ENCODE results near the gene SLIT3.

SLIT3 gene

GRCh38 chr5:168701641-168702040 is 599.3 kb downstream of the SLIT3 start:
- no peak for DNase-seq (ENCODE audit: low read depth)
- TF ChIP-seq, protein P1, sequence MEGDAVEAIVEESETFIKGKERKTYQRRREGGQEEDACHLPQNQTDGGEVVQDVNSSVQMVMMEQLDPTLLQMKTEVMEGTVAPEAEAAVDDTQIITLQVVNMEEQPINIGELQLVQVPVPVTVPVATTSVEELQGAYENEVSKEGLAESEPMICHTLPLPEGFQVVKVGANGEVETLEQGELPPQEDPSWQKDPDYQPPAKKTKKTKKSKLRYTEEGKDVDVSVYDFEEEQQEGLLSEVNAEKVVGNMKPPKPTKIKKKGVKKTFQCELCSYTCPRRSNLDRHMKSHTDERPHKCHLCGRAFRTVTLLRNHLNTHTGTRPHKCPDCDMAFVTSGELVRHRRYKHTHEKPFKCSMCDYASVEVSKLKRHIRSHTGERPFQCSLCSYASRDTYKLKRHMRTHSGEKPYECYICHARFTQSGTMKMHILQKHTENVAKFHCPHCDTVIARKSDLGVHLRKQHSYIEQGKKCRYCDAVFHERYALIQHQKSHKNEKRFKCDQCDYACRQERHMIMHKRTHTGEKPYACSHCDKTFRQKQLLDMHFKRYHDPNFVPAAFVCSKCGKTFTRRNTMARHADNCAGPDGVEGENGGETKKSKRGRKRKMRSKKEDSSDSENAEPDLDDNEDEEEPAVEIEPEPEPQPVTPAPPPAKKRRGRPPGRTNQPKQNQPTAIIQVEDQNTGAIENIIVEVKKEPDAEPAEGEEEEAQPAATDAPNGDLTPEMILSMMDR (IDR thresholded peaks at IDR 0.05; ENCODE audit: low read length, missing control alignments): no peak
- H3K4me3 ChIP-seq (replicated peaks; ENCODE audit: low read depth, low read length): no peak overlapping the region

DNA sequence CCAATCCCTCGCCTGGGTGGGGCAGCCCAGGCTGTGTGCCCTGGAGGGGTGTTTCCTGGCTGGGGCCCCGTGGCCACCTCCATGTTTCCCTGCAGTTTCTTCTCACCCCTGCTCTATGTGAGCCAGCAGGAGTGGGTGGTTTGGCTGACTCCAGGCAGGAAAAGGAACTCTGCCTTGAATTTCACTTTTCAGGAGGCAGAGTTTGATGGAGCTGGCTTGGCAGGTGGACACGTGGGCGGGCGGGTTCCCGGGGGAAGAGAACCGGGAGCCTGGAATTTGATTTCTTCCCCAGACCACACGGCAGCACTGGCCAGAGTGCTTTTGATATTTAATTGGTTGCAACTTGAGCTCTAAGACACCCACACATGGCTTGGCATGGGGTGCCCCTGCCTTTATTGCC is 601.9 kb downstream of the SLIT3 start:
- TF ChIP-seq, protein P1 (IDR thresholded peaks at IDR 0.05; ENCODE audit: low read length, missing control alignments): no peak
- no peak overlapping the region for H3K4me3 ChIP-seq (replicated peaks; ENCODE audit: low read depth, low read length)
- no peak for DNase-seq (ENCODE audit: low read depth)

GRCh38 chr5:168697034-168697720 is 603.8 kb downstream of the SLIT3 start:
- H3K4me3 ChIP-seq (replicated peaks; ENCODE audit: low read depth, low read length): no peak overlapping the region
- TF ChIP-seq, protein P1 (IDR thresholded peaks at IDR 0.05; ENCODE audit: low read length, missing control alignments): no peak

GRCh38 chr5:168696611-168697010 is 604.3 kb downstream of the SLIT3 start:
- DNase-seq (ENCODE audit: low read depth): no peak
- no peak overlapping the region for H3K4me3 ChIP-seq (replicated peaks; ENCODE audit: low read depth, low read length)
- TF ChIP-seq, protein P1 (IDR thresholded peaks at IDR 0.05; ENCODE audit: low read length, missing control alignments): no peak

More at GRCh38 chr5:168697034-168697720, 603.8 kb downstream of the SLIT3 start:
- no peak for DNase-seq (ENCODE audit: low read depth)

DNA sequence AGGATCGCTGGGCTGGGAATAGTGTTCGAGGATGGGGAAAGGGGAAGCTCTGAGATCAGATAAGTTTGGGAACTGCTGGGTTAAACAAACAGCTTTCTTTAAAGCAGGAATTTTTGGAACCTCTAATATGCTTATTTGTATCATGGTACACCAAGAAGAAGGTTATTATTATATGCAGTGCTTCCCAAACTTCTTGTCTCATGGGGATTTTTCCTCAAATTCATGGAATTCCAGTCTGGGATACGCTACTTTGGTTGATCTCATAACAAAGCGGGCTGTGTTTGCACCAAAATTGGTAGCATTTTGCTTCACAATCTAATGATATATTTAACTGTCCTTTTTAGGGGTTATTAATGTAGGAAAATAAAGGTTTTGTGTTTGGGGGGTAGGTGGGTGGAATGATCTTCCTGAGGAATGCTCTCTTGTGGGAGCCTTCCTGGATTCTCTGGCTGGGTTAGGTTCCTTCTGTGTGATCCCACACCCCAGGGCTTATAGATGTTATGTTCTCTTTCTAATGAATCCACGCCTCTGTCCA is 605.6 kb downstream of the SLIT3 start:
- H3K4me3 ChIP-seq (replicated peaks; ENCODE audit: low read depth, low read length): no peak overlapping the region
- DNase-seq (ENCODE audit: low read depth): no peak
- TF ChIP-seq, protein P1 (IDR thresholded peaks at IDR 0.05; ENCODE audit: low read length, missing control alignments): no peak

- DNase-seq (ENCODE audit: low read depth): no peak
- TF ChIP-seq, protein P1 (IDR thresholded peaks at IDR 0.05; ENCODE audit: low read length, missing control alignments): no peak
- no peak overlapping the region for H3K4me3 ChIP-seq (replicated peaks; ENCODE audit: low read depth, low read length)
These were observed 606.6 kb downstream of the SLIT3 start for GRCh38 chr5:168694289-168694688.

GRCh38 chr5:168693883-168694282 is 607.1 kb downstream of the SLIT3 start:
- DNase-seq (ENCODE audit: low read depth): no peak
- TF ChIP-seq, protein P1 (IDR thresholded peaks at IDR 0.05; ENCODE audit: low read length, missing control alignments): no peak
- no peak overlapping the region for H3K4me3 ChIP-seq (replicated peaks; ENCODE audit: low read depth, low read length)

Data from fibroblast of pulmonary artery (primary cell).